Sigmoid colon (tissue), 7 donors: ENCODE data around the gene RASSF4. TPM values are rescaled to one million over a fixed set of nuclear protein-coding genes. Genes with fewer than 3 reads are reported as not detected.

ENCODE experiments used
- DNase-seq: peaks from one replicate; pipeline ENCODE4 v3.0.0-alpha.2; 2019
- H3K27ac ChIP-seq, 4 donors: fragments of 200-600 bp; sonication (generic); one replicate each; pipeline ENCODE4 v1.5.1; 2016 to 2019; ENCODE audit warnings: mild to moderate bottlenecking in 1 of 4
- H3K27me3 ChIP-seq, 3 donors: fragments of 200-600 bp; sonication (generic); one replicate each; pipeline ENCODE4 v1.5.1; 2019; ENCODE audit warnings: mild to moderate bottlenecking in 1 of 3
- H3K36me3 ChIP-seq, 4 donors: fragments of 200-600 bp; sonication (generic); one replicate each; pipeline ENCODE4 v1.5.1; 2016 to 2019
- H3K4me1 ChIP-seq, 4 donors: fragments of 200-600 bp; sonication (generic); one replicate each; pipeline ENCODE4 v1.5.1; 2017 to 2019
- H3K4me3 ChIP-seq, 4 donors: fragments of 200-600 bp; sonication (generic); one replicate each; pipeline ENCODE4 v1.5.1; 2017 to 2019; ENCODE audit warnings: mild to moderate bottlenecking in 2 of 4, moderate library complexity in 1 of 4
- H3K9me3 ChIP-seq, 4 donors: fragments of 200-600 bp in 3 of 4; sonication (generic) in 3 of 4; one replicate each; pipeline versions ENCODE4 v1.5.1 to v1.6.1; 2013 to 2019
- CTCF ChIP-seq, 4 experiments: fragments of 450-650 bp in 3 of 4; fragments of 200-600 bp in 1 of 4; IDR thresholded peaks; one replicate each; pipeline ENCODE4 v1.5.1; 2016 to 2019; ENCODE audit warnings: antibody characterized with exemption in 4 of 4, mild to moderate bottlenecking in 3 of 4, moderate library complexity in 2 of 4
- EP300 ChIP-seq, 4 donors: sonication (generic); formaldehyde crosslinking; IDR thresholded peaks; one replicate each; pipeline ENCODE4 v1.6.1; 2017; ENCODE audit warnings: antibody characterized with exemption in 4 of 4
- POLR2A ChIP-seq, 2 donors: fragments of 450-650 bp; IDR thresholded peaks; one replicate each; pipeline ENCODE4 v1.6.1; 2016; ENCODE audit warnings: antibody characterized with exemption in 2 of 2, mild to moderate bottlenecking in 2 of 2, moderate library complexity in 2 of 2
- POLR2AphosphoS5 ChIP-seq, 4 donors: sonication (generic); formaldehyde crosslinking; IDR thresholded peaks; one replicate each; pipeline ENCODE4 v1.6.1; 2017; ENCODE audit warnings: antibody characterized with exemption in 4 of 4
- WGBS, 2 donors: extraction: QIAGEN DNeasy Blood & Tissue Kit; methylation state at CpG; one replicate each; pipeline ENCODE4 v1.1.7; 2013; 5-methylcytosine and 5-hydroxymethylcytosine counted together
- intact Hi-C: fragments of 100-400 bp; cut with DNase I; formaldehyde crosslinking; loops from one replicate; pipeline ENCODE4 v1.15.1; 2023
- polyA plus RNA-seq, 3 donors: library from polyadenylated mRNA; stranded (reverse); fragments of 200-250 nt; gene quantifications; one replicate each; pipeline ENCODE4 v1.2.3, GENCODE V29; 2013
- total RNA-seq, 4 donors: library from RNA; depleted of rRNA; stranded (reverse); fragments of >200 nt; gene quantifications; one replicate each; pipeline ENCODE4 v1.1.0, GENCODE V29; 2016
- donor health status: healthy with polysubstance abuse.
- donor health status: Bipolar disorder and iron deficiency.
- donor health status: healthy.

The RASSF4 gene
- total and polyA plus RNA-seq, 7 donors, result 7.8 to 61.7 (median 23.2) TPM

GRCh38 chr10:44913350-44914081 lies 46.1 kb upstream of the RASSF4 start:
- H3K9me3 ChIP-seq, result no peaks in the 10 kb centered on the region
- TF ChIP-seq POLR2AphosphoS5 (IDR thresholded peaks at IDR 0.05), result no peak
- TF ChIP-seq CTCF (IDR thresholded peaks at IDR 0.05), result no peak
- TF ChIP-seq EP300 (IDR thresholded peaks at IDR 0.05), result no peak
- no peak for TF ChIP-seq POLR2A (IDR thresholded peaks at IDR 0.05)
- H3K4me1 ChIP-seq, result no peaks in the 10 kb centered on the region
- intact Hi-C loops, result no loop called here
- 54 to 81% methylated on average over 12 of the region's 12 CpGs for WGBS, 2 donors
- H3K27me3 ChIP-seq, result no peaks in the 10 kb centered on the region
- no peak for DNase-seq
- no peak overlapping the region for H3K27ac ChIP-seq
- H3K36me3 ChIP-seq, result no peaks in the 10 kb centered on the region
- no peak overlapping the region for H3K4me3 ChIP-seq

- TF ChIP-seq POLR2A (IDR thresholded peaks at IDR 0.05) (no peak), CTCF (IDR thresholded peaks at IDR 0.05) (no peak), POLR2AphosphoS5 (IDR thresholded peaks at IDR 0.05) (no peak), EP300 (IDR thresholded peaks at IDR 0.05) (no peak)
- DNase-seq, result no peak
- H3K9me3 ChIP-seq, result no peaks in the 10 kb centered on the region
- H3K36me3 ChIP-seq, result no peaks in the 10 kb centered on the region
- H3K4me1 ChIP-seq, result no peaks in the 10 kb centered on the region
- no peaks in the 10 kb centered on the region for H3K27me3 ChIP-seq
- 86 to 89% methylated on average over 2 of the region's 2 CpGs for WGBS, 2 donors
- H3K27ac ChIP-seq, result no peak overlapping the region
- intact Hi-C loops, result no loop called here
- H3K4me3 ChIP-seq, result no peak overlapping the region
Observed at GRCh38 chr10:44914891-44915290, 44.7 kb upstream of the RASSF4 start.

GRCh38 chr10:44916429-44916828 lies 43.2 kb upstream of the RASSF4 start:
- 81 to 89% methylated on average over 2 of the region's 2 CpGs for WGBS, 2 donors
- no peaks in the 10 kb centered on the region for H3K9me3 ChIP-seq
- H3K4me1 ChIP-seq, result no peaks in the 10 kb centered on the region
- intact Hi-C loops, result no loop called here
- TF ChIP-seq POLR2A (IDR thresholded peaks at IDR 0.05) (no peak), EP300 (IDR thresholded peaks at IDR 0.05) (no peak), POLR2AphosphoS5 (IDR thresholded peaks at IDR 0.05) (no peak), CTCF (IDR thresholded peaks at IDR 0.05) (no peak)
- no peaks in the 10 kb centered on the region for H3K27me3 ChIP-seq
- no peak overlapping the region for H3K27ac ChIP-seq
- H3K36me3 ChIP-seq, result no peaks in the 10 kb centered on the region
- no peak for DNase-seq
- no peak overlapping the region for H3K4me3 ChIP-seq

- no peaks in the 10 kb centered on the region for H3K9me3 ChIP-seq
- intact Hi-C loops, result no loop called here
- DNase-seq, result no peak
Observed at GRCh38 chr10:44917848-44918247, 41.8 kb upstream of the RASSF4 start.

More at GRCh38 chr10:44917848-44918247, 41.8 kb upstream of the RASSF4 start:
- H3K27ac ChIP-seq, result no peak overlapping the region
- TF ChIP-seq CTCF (IDR thresholded peaks at IDR 0.05), result no peak
- TF ChIP-seq POLR2AphosphoS5 (IDR thresholded peaks at IDR 0.05), result no peak
- no peak for TF ChIP-seq POLR2A (IDR thresholded peaks at IDR 0.05)
- TF ChIP-seq EP300 (IDR thresholded peaks at IDR 0.05), result no peak
- H3K27me3 ChIP-seq, result no peaks in the 10 kb centered on the region
- H3K4me3 ChIP-seq, result no peak overlapping the region
- H3K36me3 ChIP-seq, result no peaks in the 10 kb centered on the region
- 80 to 94% methylated on average over 3 of the region's 3 CpGs for WGBS, 2 donors
- H3K4me1 ChIP-seq, result no peaks in the 10 kb centered on the region
